GM18517 (cell line): ENCODE measurements around the gene BRI3BP.
"Not testable (repeated sequence)": the region's sequence is repeated elsewhere in the genome, so short reads cannot be mapped to it uniquely, and the experiment has no call there.

Experiments used
- ATAC-seq: cut with Tn5 transposase; IDR thresholded peaks from one replicate; pipeline ENCODE4 v1.9.1; 2021; ENCODE audit warnings: mild to moderate bottlenecking, moderate library complexity; ENCODE audit not compliant: unreplicated experiment

The BRI3BP gene

DNA sequence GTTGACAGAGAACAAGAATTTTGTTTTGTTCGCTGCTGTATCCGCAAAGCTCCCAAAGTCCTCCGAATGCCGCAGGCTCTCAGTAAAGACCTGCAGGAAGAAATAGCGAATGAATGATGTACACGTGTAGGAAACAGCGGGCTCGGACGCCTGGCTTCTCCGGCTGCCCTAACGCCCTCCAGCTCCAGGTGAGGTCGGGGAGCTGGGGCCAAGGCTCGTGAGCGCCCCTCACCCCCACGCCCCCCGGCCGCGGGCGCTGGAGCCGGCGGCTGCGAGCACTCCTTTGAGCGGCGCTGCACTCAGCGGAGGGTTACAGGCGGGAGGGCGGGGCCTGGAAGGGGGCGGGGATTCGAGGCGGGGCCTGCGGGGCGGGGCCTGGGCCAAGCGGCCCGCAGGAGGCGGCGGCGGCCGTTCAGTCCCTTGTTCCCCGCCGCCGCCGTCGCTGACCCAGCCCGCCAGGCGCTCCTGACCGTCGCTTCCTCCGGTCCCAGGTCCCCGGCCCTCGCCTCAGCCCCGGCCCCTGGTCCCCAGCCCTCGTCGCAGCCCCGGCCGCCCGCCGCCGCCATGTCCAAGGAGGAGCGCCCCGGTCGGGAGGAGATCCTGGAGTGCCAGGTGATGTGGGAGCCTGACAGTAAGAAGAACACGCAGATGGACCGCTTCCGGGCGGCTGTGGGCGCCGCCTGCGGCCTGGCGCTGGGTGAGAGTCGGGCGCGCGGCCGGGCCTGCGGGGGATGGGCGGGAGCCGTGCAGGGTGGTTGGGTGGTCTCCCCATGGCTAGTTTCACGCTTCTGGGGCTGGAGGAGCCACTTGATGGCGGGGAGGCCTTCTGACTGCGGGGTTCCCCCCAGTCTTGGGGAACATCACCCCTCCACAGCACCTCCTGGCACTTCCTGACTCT is 71.8 kb downstream of the BRI3BP start, which contains the start of gene AACS:
Gene AACS, plus strand, starts transcription at position 415 of the 898 bp plus-strand sequence. Its CDS starts 150 bp downstream, at position 565.
- ATAC-seq: peak; percentile 69

DNA sequence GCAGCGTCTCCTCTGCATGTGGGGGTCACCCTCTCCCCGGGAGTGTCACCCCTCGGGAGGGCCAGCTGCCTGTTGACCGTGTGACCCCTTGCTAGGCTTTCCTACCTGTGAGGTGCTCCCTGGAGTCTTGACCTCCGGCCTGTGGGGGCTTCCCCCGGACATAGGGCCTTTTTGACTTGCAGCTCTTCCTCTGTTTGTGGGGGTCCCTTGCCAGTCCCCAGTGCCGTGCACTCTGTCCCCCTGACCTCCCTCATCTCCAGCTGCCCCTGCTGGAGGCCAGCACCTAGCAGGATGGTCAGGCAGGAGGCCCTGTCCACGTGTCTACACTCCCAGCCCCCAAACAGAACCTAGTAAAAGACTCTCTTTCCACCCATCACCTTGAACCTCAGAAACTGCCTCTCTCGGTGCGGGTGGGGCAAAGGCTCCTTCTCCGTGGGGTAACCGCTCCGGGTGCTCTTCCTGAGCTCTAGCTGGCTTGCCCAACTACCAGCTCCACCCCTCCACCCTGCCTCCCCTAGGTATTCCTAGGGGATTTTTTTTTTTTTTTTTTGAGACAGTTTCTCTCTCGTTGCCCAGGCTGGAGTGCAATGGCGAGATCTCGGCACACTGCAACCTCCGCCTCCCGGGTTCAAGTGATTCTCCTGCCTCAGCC is 72.6 kb downstream of the BRI3BP start:
- no peak for ATAC-seq

DNA sequence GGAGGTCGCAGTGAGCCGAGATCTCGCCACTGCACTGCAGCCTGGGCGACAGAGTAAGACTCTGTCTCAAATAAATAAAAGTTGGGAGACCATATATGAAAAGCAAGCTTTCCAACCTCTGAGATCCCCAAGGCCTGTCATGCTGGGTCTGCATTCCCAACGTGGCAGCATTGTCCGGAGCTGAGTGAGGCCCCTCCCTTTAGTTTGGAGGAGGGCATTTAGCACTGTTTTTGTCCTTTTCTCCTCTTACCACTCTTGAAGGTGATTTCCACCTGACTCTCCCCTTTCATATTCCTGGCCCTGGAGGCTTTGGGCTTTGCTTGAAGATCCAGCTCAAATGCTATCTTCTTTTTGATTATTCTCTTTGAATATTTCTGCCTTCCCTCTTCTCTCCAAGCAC is 74.9 kb downstream of the BRI3BP start:
- no peak for ATAC-seq

DNA sequence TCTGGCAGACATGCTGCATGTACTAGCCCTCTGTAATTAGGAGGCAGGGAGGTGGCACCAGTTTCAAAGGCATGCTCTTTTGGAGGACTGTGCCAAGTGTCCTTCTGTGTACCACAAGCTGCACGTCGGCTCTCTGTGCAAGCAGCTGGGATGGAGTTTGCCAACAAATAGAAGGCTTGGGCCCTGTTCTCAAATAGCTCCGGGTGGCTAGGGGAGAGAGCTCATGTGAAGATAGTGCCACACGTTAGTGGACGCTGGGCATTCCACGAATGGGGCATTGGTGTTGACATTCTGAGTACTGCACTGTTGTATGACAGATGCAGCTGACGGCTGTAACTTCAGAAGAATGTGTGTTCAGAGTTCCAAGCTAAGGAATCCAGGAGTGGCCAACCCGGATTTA is 76.2 kb downstream of the BRI3BP start:
- no peak for ATAC-seq

DNA sequence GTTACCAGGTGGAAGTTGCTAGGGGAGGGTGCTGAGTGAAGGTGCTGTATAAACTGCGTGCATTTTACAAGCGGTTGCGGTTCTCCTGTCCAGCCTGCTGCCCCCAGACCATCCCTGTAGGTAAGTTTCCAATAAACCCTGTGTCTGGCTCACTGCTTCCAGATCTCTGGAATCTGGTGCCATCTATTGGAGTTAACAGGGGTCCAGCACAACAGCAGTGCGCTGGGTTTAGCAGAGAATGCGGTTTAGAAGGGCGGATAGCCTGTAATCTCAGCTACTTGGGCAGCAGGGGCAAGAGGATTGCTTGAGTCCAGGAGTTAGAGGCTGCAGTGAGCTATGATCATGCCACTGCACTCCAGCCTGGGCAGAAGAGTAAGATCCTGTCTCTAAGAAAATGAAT is 76.7 kb downstream of the BRI3BP start:
- ATAC-seq: no peak

DNA sequence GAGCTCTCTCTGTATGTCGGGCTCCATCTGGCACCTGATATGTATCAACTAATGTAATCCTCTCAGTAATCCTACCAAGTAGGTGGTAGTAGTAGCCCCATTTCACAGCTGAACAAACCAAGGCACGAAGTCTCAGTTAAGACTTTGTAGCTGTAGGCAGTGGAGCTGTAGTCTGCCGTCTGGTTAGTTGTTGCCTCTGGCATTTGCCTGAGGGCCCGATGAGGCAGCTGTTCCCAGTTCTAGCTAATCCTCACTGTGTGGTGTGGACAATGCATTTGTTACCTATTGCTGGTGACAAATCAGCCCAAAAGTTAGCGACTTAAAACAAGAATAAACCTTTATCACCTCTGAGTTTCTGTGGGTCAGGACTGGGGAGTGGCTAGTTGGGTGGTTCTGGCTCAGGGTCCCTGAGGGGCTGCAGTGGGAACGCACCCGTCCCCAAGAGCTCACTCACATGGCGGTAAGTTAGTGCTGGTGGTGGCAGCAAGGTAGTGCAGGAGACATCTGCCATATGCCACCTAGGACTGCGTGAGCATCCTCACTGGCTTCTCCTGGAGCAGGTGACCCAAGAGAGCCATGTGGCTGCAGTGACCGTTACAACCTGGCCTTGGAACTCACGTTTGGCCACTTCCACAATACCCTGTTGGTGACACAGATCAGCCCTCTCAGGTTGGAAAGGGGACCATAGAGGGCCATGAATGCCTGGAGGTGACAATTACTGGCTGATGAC is 77.4 kb downstream of the BRI3BP start:
- ATAC-seq: no peak

DNA sequence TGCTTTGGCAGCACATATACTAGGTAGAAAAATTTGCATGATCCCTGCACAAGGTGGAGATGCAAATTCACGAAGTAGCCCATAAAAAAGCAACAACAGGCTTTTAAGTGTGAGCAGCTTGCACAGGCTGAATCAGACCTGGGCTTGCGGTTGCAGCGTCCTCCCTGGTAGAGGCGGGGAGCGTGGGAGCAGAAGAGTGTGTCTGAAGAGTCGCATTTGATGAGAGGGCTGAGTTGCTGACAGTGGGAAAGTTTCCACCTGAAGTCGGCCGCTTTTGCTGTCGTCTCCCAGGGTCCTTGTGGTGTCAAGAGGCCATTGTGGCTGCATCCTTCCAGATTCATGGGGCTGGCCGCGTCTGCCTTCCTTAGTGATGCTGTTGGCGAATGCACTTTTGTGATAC is 78.0 kb downstream of the BRI3BP start:
- ATAC-seq: no peak

DNA sequence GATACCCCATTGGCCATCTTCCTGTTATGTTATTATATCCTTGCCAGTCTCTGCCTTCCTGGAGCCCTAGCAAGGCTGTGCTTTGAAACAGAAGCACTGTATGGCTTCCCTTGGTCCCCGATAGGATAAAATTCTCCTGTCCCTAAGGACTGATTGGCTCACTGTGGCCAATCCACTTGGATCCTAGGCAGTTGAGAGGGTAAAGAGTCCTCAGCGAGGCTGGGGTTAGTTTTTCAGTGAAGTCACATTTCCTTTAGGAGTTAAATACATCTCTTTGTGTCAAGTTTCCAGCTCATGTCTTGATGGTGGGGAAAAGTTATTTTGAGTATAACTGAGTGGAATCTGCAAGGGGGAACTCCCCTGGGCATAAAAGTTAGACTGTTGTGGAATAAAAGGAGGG is 79.1 kb downstream of the BRI3BP start:
- ATAC-seq: no peak

DNA sequence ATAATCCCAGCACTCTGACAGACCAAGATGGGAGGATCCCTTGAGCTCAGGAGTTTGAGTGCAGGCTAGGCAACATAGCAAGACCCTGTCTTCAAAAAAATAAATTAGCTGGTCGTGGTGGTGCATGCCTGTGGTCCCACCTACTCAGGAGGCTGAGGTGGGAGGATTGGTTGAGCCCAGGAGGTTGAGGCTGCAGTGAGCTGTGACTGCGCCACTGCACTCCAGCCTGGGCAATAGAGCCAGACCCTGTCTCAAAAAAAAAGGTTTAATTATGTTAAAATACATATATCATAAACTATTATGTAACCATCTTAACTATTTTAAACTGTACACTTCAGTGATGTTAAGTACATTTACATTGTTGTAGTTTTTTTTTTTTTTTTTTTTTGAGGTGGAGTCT is 80.8 kb downstream of the BRI3BP start:
- ATAC-seq: not testable (repeated sequence)

DNA sequence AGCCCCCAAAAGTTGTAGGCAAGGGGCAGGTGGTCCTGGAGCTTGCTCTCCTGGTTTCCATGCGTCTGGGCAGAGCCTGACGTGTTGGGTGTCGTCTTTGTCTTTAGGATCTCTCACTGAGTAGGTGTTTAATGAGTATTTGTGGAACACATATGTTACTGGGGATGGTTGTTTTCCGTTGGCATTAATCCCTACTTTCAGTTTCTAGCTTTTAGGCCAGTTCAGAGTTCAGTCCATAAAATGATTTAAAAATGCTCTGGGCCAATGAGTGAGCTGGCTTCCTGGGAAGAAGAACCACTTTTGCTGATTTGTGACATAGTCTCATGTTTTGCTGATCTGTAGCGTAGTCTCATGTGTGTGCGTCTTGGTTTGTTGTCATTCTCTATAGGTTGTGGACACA is 82.7 kb downstream of the BRI3BP start:
- ATAC-seq: no peak

DNA sequence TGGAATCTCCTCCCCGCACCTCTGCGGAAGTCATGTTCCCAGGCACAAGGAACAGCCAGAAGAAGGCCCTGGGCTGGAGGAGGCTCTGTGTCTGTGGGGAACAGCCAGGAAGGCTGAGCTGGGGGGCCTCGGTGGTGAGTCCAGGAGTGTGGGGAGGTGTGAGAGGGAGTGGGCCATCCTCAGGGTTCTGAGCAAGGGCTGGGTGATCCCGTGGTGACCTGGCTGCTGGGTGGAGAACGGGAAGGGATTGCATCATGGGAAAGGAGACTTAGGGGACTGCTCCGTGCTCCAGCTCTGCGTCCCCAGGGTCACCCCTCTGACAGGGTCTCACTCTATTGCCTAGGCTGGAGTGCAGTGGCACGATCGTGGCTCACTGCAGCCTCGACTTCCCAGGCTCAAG is 85.6 kb downstream of the BRI3BP start:
- no peak for ATAC-seq

DNA sequence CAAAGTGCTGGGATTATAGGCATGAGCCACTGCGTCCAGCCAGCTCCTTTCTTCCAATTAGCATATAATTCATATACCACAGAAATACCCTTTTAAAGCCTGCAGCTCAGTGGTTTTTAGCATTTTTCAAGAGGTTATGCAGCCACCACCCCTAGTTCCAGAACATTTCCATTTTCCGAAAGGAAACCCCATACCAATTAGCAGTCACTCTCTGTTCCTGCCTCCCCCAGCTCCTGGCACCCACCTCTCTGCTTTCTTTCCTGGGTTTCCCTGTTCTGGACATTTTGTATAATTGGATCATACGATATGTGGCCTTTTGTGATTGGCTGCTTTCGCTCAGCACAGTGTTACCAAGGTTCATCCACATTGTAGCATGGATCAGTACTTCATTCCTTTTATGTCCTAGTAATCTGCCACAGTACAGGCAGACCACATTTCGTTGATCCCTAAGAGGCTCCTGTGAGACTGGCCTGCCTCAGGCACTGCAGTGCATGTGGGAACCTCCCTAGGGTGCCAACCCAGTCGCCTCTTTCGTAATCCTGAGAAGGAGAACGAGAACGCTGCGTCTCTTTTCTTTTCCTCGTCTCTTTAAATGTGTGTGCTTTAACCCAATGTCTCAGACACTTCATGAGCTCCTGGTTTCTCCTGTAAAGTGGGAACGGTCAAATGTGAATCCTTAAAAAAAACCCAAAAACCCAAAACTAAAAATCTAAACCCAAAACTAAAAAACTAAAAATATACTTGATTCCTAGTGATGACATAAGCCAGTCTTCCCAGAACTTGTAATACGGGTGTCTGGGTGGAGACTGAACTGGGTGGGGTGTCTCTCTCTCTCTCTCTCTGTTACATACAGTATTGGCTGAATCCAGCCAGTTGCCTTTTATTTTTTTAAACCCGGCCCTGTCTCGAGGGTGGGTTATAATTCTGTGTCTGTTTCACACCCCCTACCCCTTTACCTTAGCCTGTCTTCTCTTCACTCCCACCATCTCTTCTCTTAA is 86.5 kb downstream of the BRI3BP start:
- no peak for ATAC-seq
